Spinal cord (tissue), 10 donors: ENCODE measurements around the gene HSPA12A. TPM values are rescaled to one million over a fixed set of nuclear protein-coding genes. Genes with fewer than 3 reads are reported as not detected.
A peak's percentile ranks its signal among the peaks of the same experiment; 100 is the strongest.
"Not testable (repeated sequence)": the region's sequence is repeated elsewhere in the genome, so short reads cannot be mapped to it uniquely, and the experiment has no call there.

Source experiments
- DNase-seq, 6 donors: peaks; one replicate each; pipeline versions ENCODE4 v3.0.0 to v3.0.0-alpha.2; 2013 to 2015; ENCODE audit warnings: low spot score in 6 of 6, low read depth in 4 of 6
- H3K27ac ChIP-seq: one replicate; pipeline ENCODE4 v1.5.1; 2013; ENCODE audit warnings: low read depth, low read length, control low read depth
- H3K27me3 ChIP-seq: one replicate; pipeline ENCODE4 v1.6.1; 2013; ENCODE audit warnings: low read length; ENCODE audit not compliant: control insufficient read depth, insufficient read depth
- H3K36me3 ChIP-seq: one replicate; pipeline ENCODE4 v1.6.1; 2013; ENCODE audit warnings: low read length; ENCODE audit not compliant: control insufficient read depth, insufficient read depth
- H3K4me1 ChIP-seq: one replicate; pipeline ENCODE4 v1.6.1; 2013; ENCODE audit warnings: low read length; ENCODE audit not compliant: control insufficient read depth, insufficient read depth
- H3K4me3 ChIP-seq: one replicate; pipeline ENCODE4 v1.5.1; 2013; ENCODE audit warnings: low read depth, low read length, control low read depth
- H3K9me3 ChIP-seq: one replicate; pipeline ENCODE4 v1.6.1; 2013; ENCODE audit warnings: low read length; ENCODE audit not compliant: control insufficient read depth, insufficient read depth
- WGBS: methylation state at CpG from one replicate; pipeline ENCODE4 v1.1.5; 2013; ENCODE audit warnings: missing lambda C conversion rate; ENCODE audit not compliant: insufficient coverage; 5-methylcytosine and 5-hydroxymethylcytosine counted together
- polyA plus RNA-seq, 2 donors: library from polyadenylated mRNA; unstranded; fragments of 120-200 nt; gene quantifications; one replicate each; pipeline ENCODE4 v1.2.1, GENCODE V29; 2013; ENCODE audit not compliant: insufficient read length in 2 of 2
- total RNA-seq, 2 donors: library from RNA; depleted of rRNA in 1 of 2; stranded (reverse); fragments of 120-200 nt in 1 of 2; fragments of >200 nt in 1 of 2; gene quantifications; one replicate each; pipeline versions ENCODE4 v1.2.3 to v1.2.4, GENCODE V29; 2013 to 2014
- donor health status: healthy.

Gene HSPA12A
- total and polyA plus RNA-seq, 4 donors, result 35.1 to 106 (median 68.9) TPM

- Histone ChIP-seq H3K4me1 (peaks cover 17% of the 10 kb centered on the region), H3K27ac (no peak overlapping the region)
- WGBS, result no CpG with 5 or more reads among the region's 3 CpGs
These were observed 29.8 kb downstream of the HSPA12A start for GRCh38 chr10:116712519-116712918.

GRCh38 chr10:116711803-116712202 lies 30.6 kb downstream of the HSPA12A start:
- 100% methylated on average over 4 of the region's 10 CpGs for WGBS
- peaks cover 21% of the 10 kb centered on the region for H3K4me1 ChIP-seq
- H3K27ac ChIP-seq, H3K4me3 ChIP-seq, DNase-seq, H3K9me3 ChIP-seq, H3K36me3 ChIP-seq, H3K27me3 ChIP-seq: not testable (repeated sequence)

More at GRCh38 chr10:116712519-116712918, 29.8 kb downstream of the HSPA12A start:
- no peaks in the 10 kb centered on the region for H3K9me3 ChIP-seq
- H3K36me3 ChIP-seq, result no peaks in the 10 kb centered on the region
- peak in 1 of 6 donors; percentile 68 for DNase-seq
- no peaks in the 10 kb centered on the region for H3K27me3 ChIP-seq
- H3K4me3 ChIP-seq, result no peak overlapping the region

GRCh38 chr10:116710076-116710475 lies 32.3 kb downstream of the HSPA12A start:
- no peak overlapping the region for H3K27ac ChIP-seq
- no peaks in the 10 kb centered on the region for H3K9me3 ChIP-seq
- H3K36me3 ChIP-seq, result no peaks in the 10 kb centered on the region
- peak in 2 of 6 donors; percentile 34 to 62 for DNase-seq
- WGBS, result 73% methylated on average over 4 of the region's 4 CpGs
- H3K4me1 ChIP-seq, result peaks cover 13% of the 10 kb centered on the region
- no peaks in the 10 kb centered on the region for H3K27me3 ChIP-seq
- H3K4me3 ChIP-seq, result no peak overlapping the region

- WGBS, result 100% methylated on average over 3 of the region's 4 CpGs
- peak in 1 of 6 donors; percentile 36 for DNase-seq
- H3K9me3 ChIP-seq, result no peaks in the 10 kb centered on the region
- H3K4me1 ChIP-seq, result peaks cover 13% of the 10 kb centered on the region
- H3K36me3 ChIP-seq, result no peaks in the 10 kb centered on the region
- H3K4me3 ChIP-seq, result no peak overlapping the region
- no peak overlapping the region for H3K27ac ChIP-seq
- no peaks in the 10 kb centered on the region for H3K27me3 ChIP-seq
These were observed 33.5 kb downstream of the HSPA12A start for GRCh38 chr10:116708877-116709276.

GRCh38 chr10:116708391-116708821 lies 34.0 kb downstream of the HSPA12A start:
- WGBS, result no CpG with 5 or more reads among the region's 2 CpGs
- Histone ChIP-seq H3K27ac (no peak overlapping the region), H3K27me3 (no peaks in the 10 kb centered on the region), H3K36me3 (no peaks in the 10 kb centered on the region), H3K4me1 (peaks cover 13% of the 10 kb centered on the region), H3K4me3 (no peak overlapping the region), H3K9me3 (no peaks in the 10 kb centered on the region)
- peak in 2 of 6 donors; percentile 23 to 53 for DNase-seq

GRCh38 chr10:116707981-116708380 lies 34.4 kb downstream of the HSPA12A start:
- Histone ChIP-seq H3K4me1 (peaks cover 13% of the 10 kb centered on the region), H3K4me3 (no peak overlapping the region), H3K27me3 (no peaks in the 10 kb centered on the region), H3K27ac (no peak overlapping the region), H3K9me3 (no peaks in the 10 kb centered on the region), H3K36me3 (no peaks in the 10 kb centered on the region)
- peak in 1 of 6 donors; percentile 29 for DNase-seq
- 51% methylated on average over 14 of the region's 14 CpGs for WGBS

GRCh38 chr10:116706281-116706680 lies 36.1 kb downstream of the HSPA12A start:
- H3K36me3 ChIP-seq, result peaks cover 7% of the 10 kb centered on the region
- no peak overlapping the region for H3K4me3 ChIP-seq
- 84% methylated on average over 7 of the region's 9 CpGs for WGBS
- DNase-seq, result no peak
- H3K4me1 ChIP-seq, result peaks cover 13% of the 10 kb centered on the region
- no peaks in the 10 kb centered on the region for H3K27me3 ChIP-seq
- no peak overlapping the region for H3K27ac ChIP-seq
- H3K9me3 ChIP-seq, result no peaks in the 10 kb centered on the region

- no peak for DNase-seq
- no peaks in the 10 kb centered on the region for H3K9me3 ChIP-seq
- H3K27me3 ChIP-seq, result no peaks in the 10 kb centered on the region
- no peak overlapping the region for H3K4me3 ChIP-seq
- peaks cover 7% of the 10 kb centered on the region for H3K36me3 ChIP-seq
- no peak overlapping the region for H3K27ac ChIP-seq
- WGBS, result 83% methylated on average over 7 of the region's 7 CpGs
- H3K4me1 ChIP-seq, result peaks cover 13% of the 10 kb centered on the region
These were observed 36.9 kb downstream of the HSPA12A start for GRCh38 chr10:116705498-116705897.

- no peak overlapping the region for H3K27ac ChIP-seq
- H3K4me1 ChIP-seq, result peaks cover 13% of the 10 kb centered on the region
- DNase-seq, result no peak
- WGBS, result 77% methylated on average over 10 of the region's 11 CpGs
- peaks cover 7% of the 10 kb centered on the region for H3K36me3 ChIP-seq
- H3K4me3 ChIP-seq, result no peak overlapping the region
- H3K27me3 ChIP-seq, result no peaks in the 10 kb centered on the region
- H3K9me3 ChIP-seq, result no peaks in the 10 kb centered on the region
These were observed 37.4 kb downstream of the HSPA12A start for GRCh38 chr10:116704926-116705325.

GRCh38 chr10:116702165-116702564 lies 40.2 kb downstream of the HSPA12A start:
- Histone ChIP-seq H3K27me3 (no peaks in the 10 kb centered on the region), H3K27ac (no peak overlapping the region), H3K9me3 (no peaks in the 10 kb centered on the region), H3K4me1 (peaks cover 13% of the 10 kb centered on the region), H3K36me3 (peaks cover 13% of the 10 kb centered on the region), H3K4me3 (no peak overlapping the region)
- 93% methylated on average over 9 of the region's 9 CpGs for WGBS
- no peak for DNase-seq
